Activated B cell treated with CpG ODN at 0.5 μM for 24 hours (primary cell): ENCODE measurements around the gene MAMLD1. TPM values are rescaled to one million over a fixed set of nuclear protein-coding genes. Genes with fewer than 3 reads are reported as not detected.

Experiments used
- ATAC-seq: fragments of 200-7000 bp; cut with Tn5 transposase; one replicate; pipeline ENCODE4 v1.10.0; 2021; ENCODE audit warnings: low read depth, mild to moderate bottlenecking, moderate library complexity
- CTCF ChIA-PET: fragments of 350-600 bp; sonication (Branson Sonifier 250); formaldehyde crosslinking; loops from one replicate; lab custom pipeline; 2021; ENCODE audit warnings: antibody characterized with exemption; lab: Charles Lee
- POLR2A ChIA-PET: fragments of 350-600 bp; sonication (Branson Sonifier 250); formaldehyde crosslinking; loops from one replicate; lab custom pipeline; 2021; ENCODE audit warnings: antibody characterized with exemption; lab: Charles Lee
- DNase-seq: peaks from one replicate; pipeline ENCODE4 v3.0.0; 2022
- H3K27ac Mint-ChIP-seq: one replicate; pipeline ENCODE4 v1.8.0; 2020; ENCODE audit warnings: mixed read lengths
- H3K27me3 Mint-ChIP-seq: one replicate; pipeline ENCODE4 v1.8.0; 2021; ENCODE audit warnings: mixed read lengths
- H3K36me3 Mint-ChIP-seq: one replicate; pipeline ENCODE4 v1.8.0; 2021; ENCODE audit warnings: low read depth, mixed read lengths
- H3K4me1 Mint-ChIP-seq: one replicate; pipeline ENCODE4 v1.8.0; 2021; ENCODE audit warnings: mixed read lengths
- H3K4me3 Mint-ChIP-seq: one replicate; pipeline ENCODE4 v1.8.0; 2020; ENCODE audit warnings: mild to moderate bottlenecking, mixed read lengths
- H3K9me3 Mint-ChIP-seq: one replicate; pipeline ENCODE4 v1.8.0; 2020; ENCODE audit warnings: mixed read lengths
- CTCF ChIP-seq: fragments of 200-600 bp; IDR thresholded peaks from one replicate; pipeline ENCODE4 v1.8.0; 2022; ENCODE audit warnings: antibody characterized with exemption, mild to moderate bottlenecking
- intact Hi-C: fragments of 100-400 bp; cut with micrococcal nuclease; formaldehyde crosslinking; loops from one replicate; pipeline ENCODE4 v1.15.1; 2024
- total RNA-seq: library from RNA; stranded (reverse); gene quantifications from 2 replicates; pipeline ENCODE4 v1.2.3, GENCODE V29; 2022

The MAMLD1 gene
- total RNA-seq, 1 donor from 2014 or later, result 1.2 TPM

GRCh38 chrX:150476164-150476699 is 113.1 kb downstream of the MAMLD1 start:
- ATAC-seq, result no peak
- CTCF ChIA-PET, result no interaction called here
- no peaks in the 10 kb centered on the region for H3K9me3 Mint-ChIP-seq
- TF ChIP-seq CTCF, result no peak
- intact Hi-C loops, result no loop called here
- no peaks in the 10 kb centered on the region for H3K36me3 Mint-ChIP-seq
- H3K27me3 Mint-ChIP-seq, result no peaks in the 10 kb centered on the region
- POLR2A ChIA-PET, result no interaction called here
- peaks cover 42% of the 10 kb centered on the region for H3K4me1 Mint-ChIP-seq
- no peak overlapping the region for H3K4me3 Mint-ChIP-seq
- no peak overlapping the region for H3K27ac Mint-ChIP-seq
- no peak for DNase-seq

GRCh38 chrX:150477371-150477770 is 114.3 kb downstream of the MAMLD1 start:
- ATAC-seq (no peak), DNase-seq (no peak)
- Mint-ChIP-seq H3K4me1 (peaks cover 42% of the 10 kb centered on the region), H3K27ac (peak overlapping the region; percentile 65), H3K4me3 (peak overlapping the region; percentile 52), H3K27me3 (no peaks in the 10 kb centered on the region), H3K36me3 (no peaks in the 10 kb centered on the region), H3K9me3 (no peaks in the 10 kb centered on the region)
- intact Hi-C loops, result no loop called here
- POLR2A ChIA-PET, result no interaction called here
- no peak for TF ChIP-seq CTCF
- CTCF ChIA-PET, result no interaction called here

GRCh38 chrX:150478496-150479492 is 115.7 kb downstream of the MAMLD1 start:
- Mint-ChIP-seq H3K27me3 (no peaks in the 10 kb centered on the region), H3K27ac (peak overlapping the region; percentile 68), H3K9me3 (no peaks in the 10 kb centered on the region), H3K36me3 (no peaks in the 10 kb centered on the region), H3K4me1 (peaks cover 42% of the 10 kb centered on the region), H3K4me3 (peak overlapping the region; percentile 71)
- ChIA-PET POLR2A (interaction anchor here (1.0 kb wide), 1 partner anchor 65 kb away, joined by 4 read pairs; no protein-coding TSS in a partner anchor), CTCF (no interaction called here)
- no peak for TF ChIP-seq CTCF
- ATAC-seq, result peak; percentile 28
- DNase-seq, result no peak
- intact Hi-C loops, result loop anchor here (2.0 kb wide), 2 partner anchors 114 to 538 kb away; no protein-coding TSS in a partner anchor

- POLR2A ChIA-PET, result no interaction called here
- CTCF ChIA-PET, result interaction anchor here (0.6 kb wide), 1 partner anchor 87 kb away, joined by 3 read pairs; no protein-coding TSS in a partner anchor
- Mint-ChIP-seq H3K9me3 (no peaks in the 10 kb centered on the region), H3K27me3 (no peaks in the 10 kb centered on the region), H3K36me3 (no peaks in the 10 kb centered on the region), H3K4me1 (peaks cover 28% of the 10 kb centered on the region), H3K27ac (peak overlapping the region; percentile 12), H3K4me3 (no peak overlapping the region)
- ATAC-seq, result peak; percentile 56
- no peak for DNase-seq
- intact Hi-C loops, result loop anchor here (10.0 kb wide), 1 partner anchor 278 kb away; no protein-coding TSS in a partner anchor
- no peak for TF ChIP-seq CTCF
Observed at GRCh38 chrX:150482537-150483206, 119.6 kb downstream of the MAMLD1 start.
